ENCODE measurements around the gene RPLP2.

RPLP2 gene

DNA sequence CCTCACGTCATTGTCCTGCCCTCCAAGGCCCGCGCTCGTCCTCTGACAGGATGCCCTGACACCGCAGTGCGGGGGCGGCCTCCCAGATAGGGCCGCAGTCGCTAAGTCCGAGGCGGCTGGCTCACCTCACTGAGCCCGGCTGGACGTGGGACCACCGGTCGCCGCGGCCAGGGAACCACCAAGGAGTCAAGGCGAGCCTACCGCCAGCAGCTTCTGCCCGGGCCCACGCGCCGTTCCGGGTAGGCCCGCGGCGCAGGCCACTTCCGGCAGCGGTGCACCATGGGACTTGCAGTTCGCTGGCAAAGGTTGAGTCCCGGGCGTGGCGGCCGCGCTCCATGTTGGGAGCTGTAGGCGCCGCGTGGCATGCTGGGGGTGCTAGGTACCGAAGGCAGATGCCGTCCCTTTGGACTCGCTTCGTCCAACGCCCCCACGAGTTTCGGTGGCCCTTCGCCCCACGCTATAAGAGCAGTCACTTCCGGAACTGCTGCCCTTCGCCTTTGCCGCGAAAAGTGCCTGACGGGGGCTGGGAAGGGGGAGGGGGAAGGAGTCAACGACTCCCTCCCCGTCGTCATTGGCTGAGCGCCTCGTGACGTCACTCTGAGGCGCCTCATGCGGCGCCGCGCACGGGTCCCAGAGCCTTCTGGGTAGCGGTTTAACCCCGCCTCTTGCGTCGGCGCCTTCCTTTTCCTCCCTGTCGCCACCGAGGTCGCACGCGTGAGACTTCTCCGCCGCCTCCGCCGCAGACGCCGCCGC lies at the start of gene RPLP2:
RPLP2 (plus strand) TSS at position 681 of the 753 bp plus-strand sequence. CDS start 268 bp downstream, outside the sequence.
- DNase-seq (ENCODE audit: low spot score), result peak; percentile 96

- no peak for DNase-seq (ENCODE audit: low spot score)
These were observed 49.5 kb upstream of the RPLP2 start for GRCh38 chr11:760236-760635.

DNA sequence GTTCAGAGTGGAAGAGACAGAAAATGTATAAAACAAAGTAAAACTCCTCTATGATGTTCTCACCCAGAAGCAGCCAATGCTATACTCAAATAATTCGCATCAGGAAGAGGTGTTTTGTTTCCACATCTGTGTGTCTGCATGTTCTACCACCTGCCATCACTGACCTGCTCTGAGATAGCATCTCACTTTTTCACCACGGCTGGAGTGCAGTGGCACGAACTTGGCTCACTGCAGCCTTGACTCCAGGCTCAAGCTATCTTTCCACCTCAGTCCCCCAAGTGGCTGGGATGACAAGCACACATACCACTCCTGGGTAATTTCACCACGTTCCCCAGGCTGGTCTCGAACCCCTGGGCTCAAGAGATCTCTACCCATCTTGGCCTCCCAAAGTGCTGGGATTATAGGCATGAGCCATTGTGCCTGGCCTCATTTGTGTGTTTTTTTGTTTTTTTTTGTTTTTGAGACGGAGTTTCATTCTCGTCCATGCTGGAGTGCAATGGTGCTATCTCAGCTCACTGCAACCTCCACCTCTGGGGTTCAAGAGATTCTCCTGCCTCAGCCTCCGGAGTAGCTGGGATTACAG lies 48.1 kb upstream of the RPLP2 start:
- DNase-seq (ENCODE audit: low spot score), result no peak

DNA sequence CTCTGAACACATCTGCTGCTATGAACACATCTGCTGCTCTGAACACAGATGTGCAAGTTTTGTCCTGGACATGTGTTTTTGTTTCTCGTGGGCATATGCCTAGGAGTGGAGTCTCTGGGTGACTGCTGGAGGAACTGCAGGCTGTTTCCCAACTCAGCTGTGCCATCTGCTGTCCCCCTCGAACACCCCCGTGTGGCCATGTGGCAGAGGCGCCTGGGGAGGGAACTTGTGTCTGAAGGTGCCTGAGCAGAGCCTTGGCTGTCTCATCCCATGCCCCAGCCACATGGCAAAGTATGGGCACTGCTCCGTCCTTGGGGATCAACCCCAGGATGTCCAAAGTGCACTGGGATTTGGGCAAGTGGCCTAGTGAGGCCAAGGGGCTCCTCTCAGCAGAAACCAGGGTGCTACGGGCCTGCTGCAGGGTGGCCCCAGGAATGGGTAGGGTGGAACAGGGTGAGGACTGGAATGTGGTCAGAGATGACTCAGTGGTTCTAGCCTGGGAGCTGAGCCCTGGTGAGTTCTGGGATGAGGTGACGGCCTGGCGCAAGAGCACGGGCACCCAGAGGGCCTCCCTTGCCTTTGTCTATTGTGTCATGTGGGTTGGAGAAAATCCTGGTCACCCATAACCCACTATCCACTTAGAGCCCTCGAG lies 47.2 kb upstream of the RPLP2 start:
- DNase-seq (ENCODE audit: low spot score), result no peak

DNA sequence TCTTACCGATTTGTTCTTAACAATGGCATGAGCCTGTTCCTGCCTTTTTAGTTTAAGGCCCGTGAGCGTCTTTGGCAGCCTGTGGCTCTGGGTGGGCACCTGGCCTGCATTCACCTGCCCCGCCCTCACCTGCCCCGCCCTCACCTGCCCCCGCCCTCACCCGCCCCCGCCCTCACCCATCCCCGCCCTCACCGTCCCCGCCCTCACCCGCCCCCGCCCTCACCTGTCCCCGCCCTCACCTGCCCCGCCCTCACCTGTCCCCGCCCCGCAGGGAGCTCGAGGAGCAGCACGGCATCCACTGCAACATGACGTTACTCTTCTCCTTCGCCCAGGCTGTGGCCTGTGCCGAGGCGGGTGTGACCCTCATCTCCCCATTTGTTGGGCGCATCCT lies 46.7 kb upstream of the RPLP2 start:
- no peak for DNase-seq (ENCODE audit: low spot score)

GRCh38 chr11:763549-764321 lies 46.0 kb upstream of the RPLP2 start:
- DNase-seq (ENCODE audit: low spot score), result no peak

DNA sequence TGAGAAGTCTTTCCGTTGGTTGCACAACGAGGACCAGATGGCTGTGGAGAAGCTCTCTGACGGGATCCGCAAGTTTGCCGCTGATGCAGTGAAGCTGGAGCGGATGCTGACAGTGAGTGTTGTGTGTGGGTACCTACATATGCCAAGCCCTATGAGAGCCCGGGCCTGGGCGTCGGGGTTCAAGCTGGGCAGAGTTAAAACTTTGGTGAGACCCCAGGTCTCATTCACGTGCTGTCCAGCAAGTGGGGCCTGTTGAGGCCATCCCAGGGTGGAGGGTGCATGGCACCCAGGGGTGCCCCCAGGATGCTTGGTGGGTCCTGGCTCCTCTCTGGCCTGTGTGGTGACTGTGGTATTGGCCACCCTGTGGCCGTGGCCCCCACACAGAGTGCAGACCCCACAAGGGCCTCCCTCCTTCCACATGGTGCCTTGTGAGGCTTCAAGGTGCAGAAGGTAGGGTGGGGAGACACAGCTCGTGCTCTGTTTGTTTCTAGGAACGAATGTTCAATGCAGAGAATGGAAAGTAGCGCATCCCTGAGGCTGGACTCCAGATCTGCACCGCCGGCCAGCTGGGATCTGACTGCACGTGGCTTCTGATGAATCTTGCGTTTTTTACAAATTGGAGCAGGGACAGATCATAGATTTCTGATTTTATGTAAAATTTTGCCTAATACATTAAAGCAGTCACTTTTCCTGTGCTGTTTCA lies 45.3 kb upstream of the RPLP2 start:
- DNase-seq (ENCODE audit: low spot score), result no peak

DNA sequence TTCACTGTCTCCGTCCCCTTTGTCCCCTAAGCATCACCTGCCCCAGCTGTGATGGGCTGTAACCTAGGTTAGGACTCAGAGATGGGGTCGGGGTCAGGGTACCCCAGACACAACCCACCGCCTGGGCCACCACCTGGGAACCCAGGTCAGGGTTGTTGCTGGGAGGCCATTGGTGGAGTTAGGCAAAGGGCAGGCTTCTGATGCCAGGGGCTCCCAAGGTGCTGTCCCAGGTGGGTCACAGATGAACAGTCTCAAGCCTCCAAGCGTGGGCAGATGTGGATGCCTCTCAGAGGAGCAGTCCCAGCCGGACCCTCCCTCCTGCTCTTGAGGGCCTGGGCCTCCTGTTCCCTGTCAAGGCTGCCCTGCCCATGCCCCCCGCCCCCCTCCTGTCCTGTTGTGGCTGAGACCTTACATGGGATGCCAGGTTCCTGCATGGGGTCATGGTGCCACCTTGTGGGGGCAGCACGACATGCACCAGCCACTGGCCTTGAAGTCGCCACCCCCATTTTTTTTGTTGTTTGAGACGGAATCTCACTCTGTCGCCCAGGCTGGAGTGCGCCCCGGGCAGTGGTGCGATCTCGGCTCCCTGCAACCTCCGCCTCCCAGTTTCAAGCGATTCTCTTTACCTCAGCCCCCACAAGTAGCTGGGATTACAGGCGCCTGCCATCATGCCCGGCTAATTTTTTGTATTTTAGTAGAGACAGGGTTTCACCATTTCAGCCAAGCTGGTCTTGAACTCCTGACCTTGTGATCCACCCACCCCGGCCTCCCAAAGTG lies 44.6 kb upstream of the RPLP2 start:
- peak; percentile 59 for DNase-seq (ENCODE audit: low spot score)

DNA sequence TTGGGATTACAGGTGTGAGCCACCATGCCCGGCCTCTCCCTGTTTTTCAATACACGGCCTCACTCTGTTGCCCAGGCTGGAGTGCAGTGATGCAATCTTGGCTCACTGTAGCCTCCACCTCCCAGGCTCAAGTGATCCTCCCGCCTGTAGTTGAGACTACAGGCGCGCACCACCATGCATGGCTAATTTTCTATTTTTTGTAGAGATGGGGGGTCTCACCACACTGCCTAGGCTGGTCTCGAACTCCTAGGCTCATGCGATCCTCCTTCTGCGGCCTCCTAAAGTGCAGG lies 44.0 kb upstream of the RPLP2 start:
- no peak for DNase-seq (ENCODE audit: low spot score)

- no peak for DNase-seq (ENCODE audit: low spot score)
These were observed 43.4 kb upstream of the RPLP2 start for GRCh38 chr11:766106-766935.

- DNase-seq (ENCODE audit: low spot score), result no peak
These were observed 42.9 kb upstream of the RPLP2 start for GRCh38 chr11:766936-767210.

DNA sequence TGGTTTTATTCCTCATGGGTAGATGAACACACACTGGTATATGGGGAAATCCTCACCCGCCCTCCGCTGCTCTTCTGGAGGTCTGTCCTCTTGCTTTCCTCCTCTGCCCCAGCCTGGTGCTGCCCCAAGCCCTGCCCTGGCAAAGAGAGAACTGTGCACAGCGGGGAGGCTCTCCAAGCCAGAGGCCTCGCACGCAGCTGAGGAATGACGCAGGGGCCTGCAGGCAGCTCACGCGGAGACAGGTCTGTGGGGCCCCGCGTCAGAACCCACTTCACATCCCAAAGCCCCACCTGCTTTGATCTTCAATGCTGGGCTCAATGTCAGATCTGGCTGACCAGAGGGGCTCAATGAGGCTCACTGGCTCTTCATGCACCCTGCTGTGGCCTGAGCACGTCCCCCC lies 42.5 kb upstream of the RPLP2 start:
- no peak for DNase-seq (ENCODE audit: low spot score)

- DNase-seq (ENCODE audit: low spot score), result no peak
These were observed 39.7 kb upstream of the RPLP2 start for GRCh38 chr11:769887-770641.

DNA sequence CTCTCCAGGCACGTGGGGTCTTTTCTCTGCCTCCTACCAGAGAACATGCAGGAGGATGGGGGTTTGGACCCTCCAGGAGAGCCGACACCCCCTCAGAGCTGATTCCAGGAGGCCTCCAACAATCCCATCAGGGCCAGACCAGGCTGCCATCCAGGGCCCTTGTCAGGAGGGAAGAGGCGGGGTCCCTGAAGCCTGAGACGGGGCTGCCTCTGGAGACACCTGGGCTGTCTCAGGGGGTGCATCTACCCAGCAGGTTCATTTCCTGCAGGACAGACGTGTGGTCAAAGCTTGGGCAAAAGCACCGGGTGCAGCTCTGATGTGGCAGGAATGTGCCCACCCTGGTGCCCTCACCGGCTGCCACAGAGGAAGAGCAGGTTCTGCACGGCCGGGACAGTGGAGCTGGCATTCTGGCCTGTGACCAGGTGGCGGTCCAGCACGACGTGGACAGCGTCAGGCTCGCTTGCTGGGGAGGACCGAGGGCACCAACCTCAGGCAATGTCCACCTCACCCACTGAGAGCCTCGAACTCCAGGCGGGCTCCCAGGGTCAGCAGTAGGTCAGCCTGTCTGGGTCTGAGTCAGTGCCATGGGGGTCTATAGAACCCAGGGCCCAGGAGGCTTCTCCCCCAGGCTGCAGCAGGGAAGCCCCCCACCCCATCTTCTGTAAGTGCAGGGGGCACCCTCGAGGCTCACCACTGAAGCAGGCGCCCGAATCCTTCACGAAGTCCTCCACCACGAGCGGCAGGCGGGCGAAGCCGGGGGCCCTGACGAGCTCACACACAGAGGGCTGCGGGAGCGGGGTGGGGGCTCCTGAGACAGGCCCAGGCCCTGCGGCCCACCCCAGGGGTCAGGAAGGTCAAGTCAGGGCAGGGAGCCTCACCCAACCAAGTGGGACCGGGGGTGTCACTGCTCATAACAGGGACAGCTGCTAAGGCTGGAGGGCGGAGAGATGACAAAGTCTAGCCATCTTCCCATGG lies 38.8 kb upstream of the RPLP2 start:
- DNase-seq (ENCODE audit: low spot score), result no peak

DNA sequence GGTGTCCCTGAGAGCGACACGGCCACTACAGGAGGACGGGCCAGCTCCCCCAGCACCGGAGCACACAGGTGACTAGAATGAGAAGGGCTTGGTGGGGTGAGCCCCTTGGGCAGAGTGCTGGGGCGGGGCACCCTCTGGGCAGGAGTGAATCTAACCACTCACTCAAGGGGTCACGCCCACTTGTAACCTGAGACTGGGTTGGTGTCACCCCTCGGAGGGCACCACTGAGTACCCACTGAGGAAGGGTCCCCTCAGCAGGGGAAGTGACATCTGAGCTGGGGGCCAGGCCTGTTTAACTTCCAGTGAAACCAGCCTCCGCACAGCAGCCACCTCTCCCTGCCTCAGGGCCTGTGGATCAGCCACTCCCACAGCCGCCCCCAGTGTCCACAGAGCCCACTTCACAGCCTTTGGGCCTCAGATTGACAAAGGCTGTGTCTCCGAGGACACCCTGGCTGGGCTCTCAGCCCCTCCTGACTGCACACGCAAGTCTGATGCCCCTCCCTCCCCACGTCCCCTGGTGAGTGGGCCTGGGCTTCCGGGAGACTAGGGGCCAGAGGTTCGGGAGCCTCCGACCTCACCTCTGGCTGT lies 38.1 kb upstream of the RPLP2 start:
- no peak for DNase-seq (ENCODE audit: low spot score)

DNA sequence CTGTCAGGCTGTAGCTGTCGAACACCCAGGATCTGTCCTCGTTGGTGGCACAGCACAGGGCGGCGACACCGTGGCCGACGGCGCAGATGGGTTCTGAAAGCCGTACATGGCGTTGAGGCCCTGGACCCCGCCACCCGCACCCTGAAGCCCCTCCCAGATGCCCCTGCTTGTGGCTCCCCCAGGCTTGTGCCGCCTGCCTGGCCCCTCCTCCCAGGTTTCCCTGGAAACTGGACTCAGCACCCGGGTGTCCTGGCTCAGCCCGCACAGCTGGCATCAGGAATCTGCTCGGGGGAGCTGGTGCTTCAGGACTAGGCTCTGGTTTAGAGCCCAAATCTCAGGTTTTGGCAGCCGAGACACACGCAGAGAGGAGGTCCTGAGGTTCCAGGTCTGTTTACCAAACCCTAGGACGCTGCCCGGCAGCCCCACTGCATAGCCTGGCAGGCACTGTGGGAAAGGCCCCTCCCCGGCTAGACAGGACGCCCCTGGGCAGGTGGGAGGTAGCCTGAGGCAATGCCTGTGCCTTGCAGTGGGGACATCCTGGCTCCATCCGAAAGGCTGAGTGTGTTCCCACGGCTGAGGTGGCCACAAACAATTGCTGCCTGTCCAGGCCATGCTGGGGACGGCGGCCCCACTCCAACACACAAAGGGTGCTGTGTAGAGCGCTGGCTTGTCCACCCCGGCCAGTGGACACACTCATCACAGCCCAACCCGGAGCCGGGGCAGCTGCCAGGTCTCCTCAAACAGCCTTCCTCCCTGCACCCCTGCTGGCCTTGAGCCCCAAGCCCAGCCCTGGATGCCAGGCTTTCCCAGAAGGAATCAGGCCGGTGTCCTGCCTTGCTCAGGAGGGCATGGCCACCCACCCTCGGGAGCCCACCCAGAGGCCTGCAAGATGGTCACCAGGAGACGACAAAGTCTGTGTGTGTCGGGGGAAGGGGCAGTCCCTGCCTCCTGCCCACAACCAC lies 37.1 kb upstream of the RPLP2 start:
- no peak for DNase-seq (ENCODE audit: low spot score)

- no peak for DNase-seq (ENCODE audit: low spot score)
These were observed 36.3 kb upstream of the RPLP2 start for GRCh38 chr11:773425-773824.
